Measurements from ENCODE around the gene OSBPL5.

The OSBPL5 gene

DNA sequence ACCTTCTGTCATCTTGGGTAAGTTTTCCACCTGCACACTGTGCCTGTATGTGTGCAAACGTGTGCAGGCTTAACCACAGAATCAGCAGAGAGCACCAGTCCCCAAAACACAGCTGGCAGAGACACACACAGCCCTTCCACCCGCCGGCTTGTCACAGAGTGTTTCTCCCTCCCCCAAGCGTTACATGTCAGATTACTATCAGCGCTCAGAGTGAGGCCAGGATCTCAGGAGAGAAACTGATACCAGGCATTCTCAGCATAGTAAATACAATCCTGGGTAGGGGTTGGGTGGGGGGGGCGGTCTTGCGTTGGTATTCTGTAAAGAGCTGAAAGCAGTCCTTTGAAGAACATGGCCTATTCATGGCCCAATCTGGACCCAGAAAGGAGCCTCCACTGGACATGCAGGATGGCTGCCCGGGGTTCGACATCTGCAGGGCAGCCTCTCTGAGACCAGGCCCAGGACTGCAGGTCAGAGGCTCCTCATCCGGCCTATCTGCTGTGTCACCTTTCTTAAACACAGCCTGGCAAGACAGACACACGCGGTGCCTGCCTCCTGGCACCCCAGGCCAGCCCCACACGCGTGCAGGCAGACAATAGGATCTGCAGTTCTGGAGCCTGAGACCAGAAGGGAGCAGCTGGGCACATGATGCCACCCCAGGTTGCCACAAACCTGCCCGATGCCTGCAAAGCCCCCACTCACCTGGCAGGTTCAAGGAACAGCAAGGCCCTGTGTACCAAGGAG lies 1.7 kb downstream of the OSBPL5 start:
- DNase-seq (ENCODE audit: low read depth), result no peak

DNA sequence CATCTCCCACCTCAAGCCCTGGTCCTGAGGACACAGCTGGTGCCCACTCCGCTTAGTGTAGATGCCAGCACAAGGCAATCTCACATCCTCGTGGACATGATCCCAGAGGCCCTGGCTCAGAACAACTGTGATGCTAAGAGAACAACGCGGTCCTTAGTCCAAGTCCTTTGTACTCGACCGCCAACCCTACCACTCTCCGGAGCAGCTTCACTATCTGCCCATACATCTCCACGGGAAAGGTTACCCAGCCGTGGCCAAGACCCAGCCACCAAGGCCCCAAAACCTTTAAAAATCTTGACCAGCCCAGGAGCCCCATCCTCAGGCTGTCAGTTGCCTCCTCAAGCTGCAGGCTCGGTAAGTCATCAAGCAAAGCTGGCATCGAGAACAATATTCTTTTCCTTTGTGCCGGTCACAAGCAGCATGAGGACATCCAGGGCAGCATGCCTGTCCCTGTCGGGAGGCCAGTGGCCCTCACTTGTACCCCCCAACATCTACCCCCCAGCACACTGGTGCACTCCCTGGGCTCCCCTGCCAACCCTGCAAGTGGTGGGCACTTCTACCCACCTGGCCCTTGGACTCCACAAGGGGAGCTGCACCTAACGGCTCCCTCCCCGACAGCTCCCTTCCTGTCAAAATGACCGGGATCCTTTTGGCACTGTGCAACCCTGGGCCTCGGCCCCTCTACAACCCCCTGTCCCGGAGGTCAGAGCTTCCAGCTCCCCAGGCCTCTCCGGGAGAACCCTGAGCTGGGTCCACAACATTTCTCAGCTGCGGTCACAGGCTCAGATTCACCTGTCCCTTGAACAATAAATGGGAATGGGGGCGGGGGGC lies 2.5 kb downstream of the OSBPL5 start:
- DNase-seq (ENCODE audit: low read depth), result no peak

DNA sequence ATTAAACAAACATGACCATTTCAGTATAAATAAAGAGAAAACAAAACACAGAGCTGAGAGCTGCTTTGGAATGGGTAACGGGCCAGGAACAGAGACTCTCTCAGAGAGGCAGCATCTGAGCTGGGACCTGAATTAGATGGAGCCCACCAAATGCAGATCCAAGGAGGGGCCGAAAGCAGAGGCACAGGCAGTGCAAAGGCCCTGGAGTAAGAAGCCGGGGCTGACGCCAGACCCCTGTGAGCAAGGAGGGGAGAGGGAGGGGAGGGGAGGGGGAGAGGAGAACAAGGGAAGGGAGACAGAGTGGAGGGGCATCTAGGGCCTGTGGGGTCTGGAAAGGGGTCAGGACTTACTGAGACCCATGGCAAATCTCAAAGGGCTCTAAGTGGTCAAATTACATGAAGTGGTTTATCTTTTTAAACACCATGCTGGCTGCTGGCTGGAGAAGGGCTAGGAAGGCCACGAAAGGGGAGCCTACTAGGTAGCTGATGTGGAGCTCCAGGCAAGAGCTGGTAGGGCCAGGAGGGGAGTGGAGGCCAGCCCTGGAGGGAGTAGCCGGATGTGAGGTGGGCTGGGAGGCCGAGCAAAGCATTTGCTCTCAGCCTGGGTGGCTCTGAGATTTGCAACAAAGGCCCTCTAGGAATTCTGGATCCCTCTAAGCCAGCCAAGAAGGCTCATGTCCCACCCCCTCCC lies 3.2 kb downstream of the OSBPL5 start:
- DNase-seq (ENCODE audit: low read depth), result no peak

DNA sequence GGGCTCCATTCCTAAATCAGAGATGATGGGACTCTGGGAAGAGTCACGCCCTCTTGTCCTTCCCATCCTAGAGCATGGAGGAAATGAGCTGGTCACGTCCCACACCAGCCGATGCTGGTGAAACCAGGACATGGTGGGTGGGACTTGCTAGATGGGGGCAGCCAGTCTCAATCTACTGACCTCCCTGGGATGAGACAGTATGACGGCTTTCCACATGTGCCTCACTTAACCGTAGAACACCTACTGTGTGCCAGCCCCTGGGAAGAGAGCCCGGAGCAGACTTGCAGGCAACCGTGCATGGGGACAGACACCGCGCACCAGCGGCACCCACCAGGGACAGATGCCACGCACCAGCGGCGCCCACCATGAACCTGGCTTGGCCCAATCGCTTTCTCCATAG lies 3.8 kb downstream of the OSBPL5 start:
- no peak for DNase-seq (ENCODE audit: low read depth)

DNA sequence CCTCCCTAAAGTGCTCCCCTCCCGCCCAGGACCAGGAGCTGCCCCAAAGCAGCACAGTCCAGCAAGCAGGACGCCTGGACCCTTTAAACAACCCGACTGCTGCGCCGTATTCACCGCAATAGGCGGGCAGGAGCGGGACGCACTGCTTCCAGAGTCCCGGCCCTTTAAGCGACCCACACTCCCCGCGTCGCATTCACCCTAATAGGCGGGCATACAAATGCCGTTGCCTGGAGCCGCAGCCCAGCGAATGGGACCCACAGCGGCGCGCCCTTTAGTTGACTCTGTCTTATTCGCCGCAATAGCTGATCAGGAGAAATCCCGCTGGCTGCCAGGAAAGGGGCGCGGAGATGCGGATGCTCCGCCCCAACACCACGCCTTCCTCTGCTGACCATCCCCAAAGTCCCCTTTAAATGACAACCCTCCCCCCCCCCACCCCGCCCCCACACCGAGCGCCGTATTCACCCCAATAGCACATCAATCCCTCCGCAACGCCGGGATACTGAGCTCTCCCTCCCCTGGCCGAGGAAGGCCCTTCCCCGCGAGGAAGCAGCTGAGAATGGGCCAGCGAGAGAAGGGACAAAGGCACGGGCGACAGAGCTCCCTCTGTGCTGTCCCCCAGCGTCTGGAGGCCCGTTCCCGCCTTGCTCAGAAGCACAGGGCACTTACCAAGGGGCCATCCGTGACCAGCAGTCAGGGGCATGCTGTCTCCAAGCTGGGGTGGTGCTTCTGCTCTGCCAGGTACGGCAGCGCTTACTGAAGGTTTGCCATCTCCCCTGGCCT lies 4.7 kb downstream of the OSBPL5 start:
- no peak for DNase-seq (ENCODE audit: low read depth)

DNA sequence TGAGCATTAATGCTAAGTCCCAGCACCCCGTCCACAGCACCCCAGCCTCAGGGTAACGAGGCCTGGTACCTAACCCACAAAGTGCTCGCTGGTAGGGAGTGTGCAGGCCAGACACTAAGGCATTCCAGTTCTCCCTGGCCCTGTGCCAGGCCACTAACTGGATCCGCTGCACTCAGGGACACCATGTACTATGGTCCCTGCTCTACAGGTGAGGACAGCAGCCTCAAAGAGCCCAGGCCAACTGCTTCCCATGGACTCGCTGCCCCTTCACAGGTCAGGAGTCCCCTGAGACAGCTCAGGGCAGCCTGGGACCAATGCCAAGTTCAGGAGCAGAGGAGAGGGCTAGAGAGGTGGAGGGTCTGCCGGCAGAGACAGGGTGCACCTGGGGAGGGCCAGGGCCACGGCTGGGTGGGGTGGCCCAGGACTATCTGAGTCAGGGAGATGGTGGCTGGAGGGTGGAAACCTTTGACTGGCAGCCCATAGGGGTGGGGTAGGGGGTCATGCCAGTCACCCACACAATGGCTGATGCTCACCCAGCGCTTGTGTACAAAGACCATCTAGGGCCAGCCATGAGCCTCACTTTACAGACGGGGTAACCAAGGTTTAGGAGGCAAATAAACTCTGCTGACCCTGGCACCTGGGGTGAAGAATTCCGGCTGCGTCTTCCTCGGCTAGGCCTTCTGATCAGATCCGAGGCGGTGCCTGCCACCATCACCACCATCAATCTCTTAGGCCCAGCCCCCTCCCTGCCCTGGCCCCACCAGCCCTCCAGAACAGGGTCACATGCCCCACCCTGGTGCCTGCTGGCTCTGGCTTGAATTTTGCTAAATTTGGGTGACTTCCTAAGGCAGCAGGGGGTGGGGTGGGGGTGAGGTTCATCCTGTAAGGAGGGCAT lies 5.6 kb downstream of the OSBPL5 start:
- DNase-seq (ENCODE audit: low read depth), result no peak

DNA sequence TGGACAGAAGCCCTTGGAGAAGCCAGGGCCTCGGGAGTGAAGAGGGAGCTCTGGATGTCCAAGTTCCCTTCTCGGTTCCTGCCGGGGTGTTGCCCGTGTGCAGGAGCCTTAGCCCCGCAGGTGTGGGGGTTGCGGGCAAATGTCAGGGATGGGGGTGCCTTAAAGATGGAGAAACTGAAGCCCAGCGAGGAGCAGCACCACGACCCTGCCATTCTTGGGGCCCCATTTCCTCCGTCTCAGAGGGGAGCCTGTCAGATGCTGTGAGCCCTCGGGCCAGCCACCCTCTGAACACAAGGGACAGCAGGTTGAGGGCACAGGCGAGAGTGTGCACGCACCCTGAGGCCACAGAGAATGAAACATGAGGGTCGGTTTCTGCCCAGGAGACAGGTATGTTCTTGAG lies 6.3 kb downstream of the OSBPL5 start:
- DNase-seq (ENCODE audit: low read depth), result no peak

DNA sequence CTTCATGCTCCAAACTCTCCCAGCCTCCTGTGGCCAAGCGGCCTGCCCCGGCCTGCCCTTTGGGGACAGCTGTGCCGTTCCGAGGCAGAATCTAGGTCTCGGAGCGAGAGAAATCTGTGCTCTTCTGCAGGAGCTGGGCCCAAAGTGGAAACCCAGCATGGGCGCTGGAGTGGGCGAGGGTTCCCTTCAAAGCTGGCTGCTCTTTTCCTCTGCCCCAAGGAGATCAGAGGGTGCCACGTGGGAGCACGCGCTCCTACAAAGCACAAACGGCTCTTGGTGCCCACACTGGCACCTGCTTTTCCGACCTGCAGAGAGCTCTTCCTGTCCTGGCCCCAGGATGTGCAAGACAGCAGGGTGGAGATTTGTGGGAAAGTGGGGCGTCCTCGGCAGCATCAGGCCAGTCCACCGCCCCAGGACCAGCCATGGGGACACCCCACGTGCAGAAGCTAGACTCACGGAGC lies 6.9 kb downstream of the OSBPL5 start:
- DNase-seq (ENCODE audit: low read depth), result no peak

DNA sequence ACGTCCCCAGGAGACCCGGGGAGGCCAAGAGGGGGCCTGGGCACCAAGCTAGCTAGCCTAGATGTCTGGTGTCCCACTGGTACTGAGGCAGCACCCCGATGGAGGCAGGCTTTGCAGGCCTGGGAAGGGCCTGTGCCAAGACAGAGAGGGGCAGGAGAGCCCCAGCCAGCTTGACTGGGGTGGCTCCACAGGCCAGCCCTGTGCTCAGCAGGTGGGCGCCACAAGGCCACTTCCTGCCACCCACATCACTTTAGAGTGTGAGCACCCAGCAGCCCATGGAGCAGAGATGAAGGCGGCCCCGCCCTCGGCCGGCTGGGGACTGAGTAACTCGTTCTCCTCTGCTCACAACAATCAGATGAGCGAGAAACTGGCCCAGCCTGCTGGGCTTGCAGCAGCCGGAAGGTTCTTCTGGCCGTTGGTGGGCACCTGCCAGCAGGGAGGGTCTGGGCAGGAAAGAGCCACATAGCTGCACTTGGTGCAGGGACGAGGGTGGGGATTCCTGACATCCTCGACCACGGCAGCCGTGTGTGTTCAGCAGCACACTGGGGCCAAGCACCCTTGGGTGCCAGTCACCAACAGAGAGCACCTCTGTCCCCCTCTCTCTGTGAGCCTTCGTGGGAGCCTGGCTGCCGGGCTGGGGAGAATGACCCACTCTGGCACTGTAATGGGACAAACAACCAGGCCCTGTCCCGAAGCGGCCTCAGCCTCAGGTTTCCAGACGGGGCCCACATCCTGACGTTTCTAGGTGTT lies 7.6 kb downstream of the OSBPL5 start:
- no peak for DNase-seq (ENCODE audit: low read depth)

DNA sequence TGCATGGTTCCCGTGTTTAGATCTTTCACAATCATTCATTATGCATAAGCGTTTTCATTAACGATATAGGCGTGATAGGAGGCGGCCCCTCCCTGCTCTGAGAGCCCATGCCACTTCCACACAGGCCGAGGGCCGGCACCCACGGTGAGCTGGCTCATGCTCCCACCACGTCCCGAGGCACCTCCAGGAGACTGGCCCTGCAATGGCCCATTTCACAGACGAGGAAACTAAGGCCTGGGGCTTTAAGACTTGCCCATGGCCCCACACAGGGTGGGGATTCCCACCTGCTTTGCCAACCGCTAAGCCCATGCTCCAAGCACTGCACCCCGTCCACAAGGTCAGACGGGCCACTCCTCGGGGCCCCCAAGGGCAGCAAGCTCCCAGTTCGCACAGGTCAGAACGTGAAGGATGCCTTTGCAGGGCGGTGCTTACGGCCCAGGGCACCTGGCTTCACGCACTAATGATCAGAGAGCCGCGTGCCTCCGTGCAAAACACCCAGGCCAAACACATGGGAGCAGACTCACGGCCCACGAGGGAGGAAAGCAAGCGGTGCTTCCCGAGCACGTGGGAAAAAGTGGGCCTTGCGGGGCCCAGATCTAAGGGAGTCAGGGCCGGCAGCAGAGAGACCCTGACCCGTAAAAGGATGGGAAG lies 8.3 kb downstream of the OSBPL5 start:
- DNase-seq (ENCODE audit: low read depth), result no peak

DNA sequence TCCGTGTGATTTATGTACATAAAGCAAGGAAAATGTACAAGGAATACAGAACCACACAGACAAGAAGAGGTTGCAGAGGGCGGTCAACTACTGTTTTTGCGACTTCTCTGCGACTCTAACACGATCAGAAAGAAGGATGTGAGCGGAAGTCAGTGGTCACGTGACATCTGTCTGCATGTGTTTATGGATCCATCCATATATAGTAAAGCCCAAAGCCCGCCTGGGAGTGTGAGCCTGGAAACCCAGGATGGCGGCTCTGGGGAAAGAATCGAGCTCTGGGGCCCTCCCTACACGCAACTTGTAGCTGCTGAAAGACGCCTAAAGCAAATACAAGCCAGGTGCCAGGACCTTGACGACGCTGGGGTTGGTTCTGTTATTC lies 8.8 kb downstream of the OSBPL5 start:
- DNase-seq (ENCODE audit: low read depth), result no peak

DNA sequence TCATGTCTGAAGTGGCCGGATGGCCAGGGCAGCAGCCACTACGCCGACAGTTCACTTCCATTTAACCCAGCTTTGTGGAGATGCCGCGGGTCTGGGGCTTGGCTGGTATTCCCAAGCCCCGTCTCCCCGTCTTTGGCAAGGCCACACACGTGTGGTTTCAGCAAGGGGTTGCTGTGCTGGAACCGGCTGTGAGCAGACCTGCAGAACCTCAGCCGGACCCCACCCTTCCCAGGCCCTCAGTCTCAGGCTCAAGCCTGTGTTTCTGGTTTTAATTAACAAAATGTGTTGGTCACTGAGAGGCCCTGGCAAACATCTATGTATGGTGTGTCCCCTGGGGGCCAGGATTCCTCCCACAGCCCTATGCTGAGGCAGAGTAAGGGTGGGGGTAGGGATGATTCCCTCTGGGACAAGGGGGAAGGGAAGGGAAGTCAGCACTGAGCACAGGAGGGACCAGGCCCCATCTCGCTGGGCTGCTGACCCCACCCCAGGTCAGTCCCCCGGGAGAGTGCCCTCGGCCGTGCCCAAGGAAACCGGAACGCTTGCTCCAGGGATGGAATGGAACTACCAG lies 9.3 kb downstream of the OSBPL5 start:
- no peak for DNase-seq (ENCODE audit: low read depth)

DNA sequence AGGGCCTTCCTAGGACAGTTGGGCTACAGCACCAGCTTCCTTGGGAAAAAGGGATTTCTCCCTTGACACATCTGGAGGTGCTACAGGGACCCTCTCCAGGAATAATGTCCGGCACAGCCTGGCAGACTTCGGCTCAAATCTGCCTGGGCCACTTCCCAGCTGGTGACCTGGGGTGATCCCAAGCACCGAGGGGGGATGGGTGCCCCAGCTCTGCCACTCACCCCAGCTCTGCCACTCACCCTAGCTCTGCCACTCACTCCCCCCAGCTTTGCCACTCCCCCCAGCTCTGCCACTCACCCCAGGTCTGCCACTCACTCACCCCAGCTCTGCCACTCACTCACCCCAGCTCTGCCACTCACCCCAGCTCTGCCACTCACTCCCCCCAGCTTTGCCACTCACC lies 9.9 kb downstream of the OSBPL5 start:
- DNase-seq (ENCODE audit: low read depth), result no peak

DNA sequence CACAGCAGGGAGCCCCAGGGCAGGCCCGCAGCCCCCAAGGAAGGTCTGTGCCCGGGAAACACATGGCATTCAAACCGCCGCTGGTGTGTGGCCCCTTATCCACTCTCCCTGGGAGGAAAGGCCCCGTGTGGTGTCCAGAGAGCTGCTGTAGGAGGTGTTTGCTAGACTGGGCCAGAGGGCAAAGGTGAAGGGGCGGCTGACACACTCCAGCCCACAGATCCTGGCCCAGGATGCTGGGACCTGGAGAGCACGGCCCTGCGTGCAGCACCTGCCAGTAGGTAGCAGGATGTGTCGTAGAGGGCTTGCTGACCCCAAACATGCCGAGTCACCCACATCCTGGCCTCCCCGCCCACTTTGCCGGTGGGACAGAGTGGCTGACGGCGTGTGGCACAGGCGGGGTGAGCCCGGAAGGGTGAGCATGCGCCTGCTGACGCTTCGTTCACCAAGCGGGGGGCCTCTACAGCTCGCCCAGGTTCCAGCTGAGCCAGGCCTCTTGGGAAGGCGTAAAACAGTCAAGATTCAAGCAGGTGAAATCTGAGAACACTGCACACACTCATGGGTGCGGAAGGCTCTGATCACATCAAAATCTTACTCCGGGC lies 11.0 kb downstream of the OSBPL5 start:
- DNase-seq (ENCODE audit: low read depth), result no peak

DNA sequence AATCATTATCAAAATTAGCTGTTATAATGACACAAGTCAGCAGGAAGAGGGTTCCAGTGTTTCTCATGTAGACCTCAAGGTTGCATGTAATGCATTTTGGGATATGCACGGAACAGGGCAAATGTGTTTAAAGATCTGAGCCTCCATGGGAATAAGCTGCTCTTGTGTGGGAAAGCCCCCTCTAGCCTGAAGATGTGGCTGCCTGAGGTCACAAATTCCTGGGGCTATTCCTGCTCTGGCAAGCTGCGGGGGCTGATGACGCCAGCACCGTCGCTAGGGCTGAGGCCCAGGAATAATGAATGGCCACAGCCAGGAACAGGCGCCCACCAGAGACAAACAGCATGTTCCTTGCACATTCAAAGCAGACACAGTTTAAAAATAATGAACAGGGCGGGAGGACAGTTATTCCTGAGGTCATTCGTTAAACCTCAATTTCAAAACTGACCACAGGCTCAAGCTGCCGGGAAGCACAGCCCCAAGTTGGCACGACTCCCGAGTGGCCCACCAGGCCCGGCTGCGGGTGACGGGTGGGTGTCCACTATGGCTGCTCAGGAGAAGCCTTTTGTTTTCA lies 11.7 kb downstream of the OSBPL5 start:
- no peak for DNase-seq (ENCODE audit: low read depth)

DNA sequence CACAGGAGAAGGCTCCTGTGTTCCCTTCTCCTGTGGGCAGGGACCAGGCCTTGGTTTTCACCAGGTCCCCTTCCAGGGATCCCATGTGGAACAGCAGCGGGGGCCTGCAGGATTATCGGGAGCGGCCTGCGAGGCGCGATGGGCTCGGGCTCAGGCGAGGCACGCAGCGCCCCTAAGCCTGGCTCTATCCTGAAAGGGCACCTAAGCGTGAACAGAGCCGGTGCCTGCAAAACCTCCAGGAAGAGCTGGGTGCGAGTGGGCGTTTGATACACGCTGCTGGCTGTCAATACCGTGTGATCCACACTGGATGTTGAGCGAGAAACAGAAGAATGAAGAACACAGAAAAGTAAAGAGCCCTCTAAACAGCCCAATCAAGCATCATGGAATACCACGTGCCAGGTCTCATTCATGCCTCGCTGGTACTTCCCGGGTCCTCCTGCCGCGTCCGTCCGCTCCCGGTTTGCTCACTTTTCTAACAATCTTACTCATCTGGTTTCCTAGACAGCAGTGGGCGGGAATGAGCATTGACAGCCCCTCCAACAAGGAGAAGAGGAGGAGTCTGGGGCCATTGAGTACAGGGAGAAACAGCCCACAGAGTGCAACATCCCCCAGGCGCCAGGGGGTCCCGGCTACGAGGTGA lies 12.5 kb downstream of the OSBPL5 start:
- DNase-seq (ENCODE audit: low read depth), result no peak

DNA sequence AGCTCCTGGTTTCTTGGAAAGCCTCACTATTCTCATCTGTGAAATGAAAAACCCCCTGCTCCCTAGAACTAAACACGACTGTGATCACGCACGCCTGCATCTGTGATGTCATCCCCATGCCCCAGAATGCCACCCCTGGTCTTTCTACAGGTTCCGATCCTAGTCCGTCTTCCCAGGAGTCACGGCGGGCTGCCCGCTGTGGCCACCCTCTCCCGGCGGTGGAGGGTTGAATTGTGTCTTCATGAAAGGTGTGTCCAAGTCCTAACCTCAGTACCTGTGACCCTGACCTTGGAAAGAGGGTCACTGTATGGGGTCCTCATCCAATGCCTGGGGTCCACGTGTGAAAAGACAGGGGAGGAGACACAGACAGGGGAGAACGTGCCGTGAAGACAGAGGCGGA lies 14.4 kb downstream of the OSBPL5 start:
- DNase-seq (ENCODE audit: low read depth), result no peak

DNA sequence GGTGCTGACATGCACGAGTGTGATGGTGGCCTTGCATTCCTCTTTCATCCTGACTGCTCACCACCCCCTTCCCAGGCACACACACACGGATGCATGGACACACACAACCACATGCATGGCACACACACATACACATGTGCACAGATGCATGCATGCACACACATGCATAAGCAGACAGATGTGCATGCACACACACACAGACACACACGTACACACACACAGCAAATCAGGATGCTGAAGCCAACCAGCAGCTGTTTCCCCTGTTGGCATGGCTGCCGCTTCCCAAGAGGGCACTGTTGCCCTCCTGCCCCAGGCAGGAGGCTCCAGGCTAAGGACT lies 15.3 kb downstream of the OSBPL5 start:
- DNase-seq (ENCODE audit: low read depth), result no peak
